GM13976 (cell line): ENCODE measurements around the gene XPC.

Experiments
- DNase-seq: peaks from one replicate; pipeline ENCODE4 v3.0.0; 2012; ENCODE audit warnings: low spot score
- CTCF ChIP-seq: IDR thresholded peaks from 2 replicates; pipeline ENCODE4 v1.5.1; 2012; ENCODE audit warnings: borderline replicate concordance, mild to moderate bottlenecking; ENCODE audit not compliant: insufficient read depth; ENCODE audit errors: extremely low read depth, missing control alignments, control extremely low read depth
- in situ Hi-C: fragments of 300-500 bp; cut with MboI; formaldehyde crosslinking; loops from one replicate; pipeline ENCODE4 v1.12.0; 2022; ENCODE audit warnings: low sequenced_read_pairs, mixed read lengths, inconsistent platforms; ENCODE audit not compliant: unreplicated experiment

Gene XPC

GRCh38 chr3:14213066-14213774 lies 34.8 kb upstream of the XPC start:
- in situ Hi-C loops, result no loop called here
- no peak for DNase-seq
- no peak for TF ChIP-seq CTCF

GRCh38 chr3:14212032-14212431 lies 33.6 kb upstream of the XPC start:
- DNase-seq, result no peak
- in situ Hi-C loops, result no loop called here
- no peak for TF ChIP-seq CTCF

GRCh38 chr3:14211621-14212020 lies 33.2 kb upstream of the XPC start:
- DNase-seq, result no peak
- in situ Hi-C loops, result no loop called here
- no peak for TF ChIP-seq CTCF

- no peak for DNase-seq
- TF ChIP-seq CTCF, result no peak
- in situ Hi-C loops, result no loop called here
These were observed 32.6 kb upstream of the XPC start for GRCh38 chr3:14210843-14211594.

- in situ Hi-C loops, result no loop called here
- no peak for TF ChIP-seq CTCF
- DNase-seq, result no peak
These were observed 31.9 kb upstream of the XPC start for GRCh38 chr3:14210290-14210688.

GRCh38 chr3:14209581-14210289 lies 31.3 kb upstream of the XPC start:
- in situ Hi-C loops, result no loop called here
- no peak for DNase-seq
- TF ChIP-seq CTCF, result no peak
